Endometrial microvascular endothelial cells (primary cell): ENCODE results near the gene UBE4B. TPM values are rescaled to one million over a fixed set of nuclear protein-coding genes. Genes with fewer than 3 reads are reported as not detected.
"Not testable (repeated sequence)": the region's sequence is repeated elsewhere in the genome, so short reads cannot be mapped to it uniquely, and the experiment has no call there.

ENCODE experiments used
- in situ Hi-C: cut with HindIII; loops from 2 replicates; pipeline ENCODE4 v1.10.0; 2017; ENCODE audit warnings: low sequenced_read_pairs, low pct_unique_long_range_greater_than_20kb; ENCODE audit errors: inconsistent ontology term
- total RNA-seq: library from RNA; depleted of rRNA; stranded (reverse); fragments of >200 nt; gene quantifications from one replicate; pipeline ENCODE4 v1.2.3, GENCODE V29; 2015; ENCODE audit errors: inconsistent ontology term

UBE4B gene
- total RNA-seq, 1 donor from 2014 or later, result 40.1 TPM

DNA sequence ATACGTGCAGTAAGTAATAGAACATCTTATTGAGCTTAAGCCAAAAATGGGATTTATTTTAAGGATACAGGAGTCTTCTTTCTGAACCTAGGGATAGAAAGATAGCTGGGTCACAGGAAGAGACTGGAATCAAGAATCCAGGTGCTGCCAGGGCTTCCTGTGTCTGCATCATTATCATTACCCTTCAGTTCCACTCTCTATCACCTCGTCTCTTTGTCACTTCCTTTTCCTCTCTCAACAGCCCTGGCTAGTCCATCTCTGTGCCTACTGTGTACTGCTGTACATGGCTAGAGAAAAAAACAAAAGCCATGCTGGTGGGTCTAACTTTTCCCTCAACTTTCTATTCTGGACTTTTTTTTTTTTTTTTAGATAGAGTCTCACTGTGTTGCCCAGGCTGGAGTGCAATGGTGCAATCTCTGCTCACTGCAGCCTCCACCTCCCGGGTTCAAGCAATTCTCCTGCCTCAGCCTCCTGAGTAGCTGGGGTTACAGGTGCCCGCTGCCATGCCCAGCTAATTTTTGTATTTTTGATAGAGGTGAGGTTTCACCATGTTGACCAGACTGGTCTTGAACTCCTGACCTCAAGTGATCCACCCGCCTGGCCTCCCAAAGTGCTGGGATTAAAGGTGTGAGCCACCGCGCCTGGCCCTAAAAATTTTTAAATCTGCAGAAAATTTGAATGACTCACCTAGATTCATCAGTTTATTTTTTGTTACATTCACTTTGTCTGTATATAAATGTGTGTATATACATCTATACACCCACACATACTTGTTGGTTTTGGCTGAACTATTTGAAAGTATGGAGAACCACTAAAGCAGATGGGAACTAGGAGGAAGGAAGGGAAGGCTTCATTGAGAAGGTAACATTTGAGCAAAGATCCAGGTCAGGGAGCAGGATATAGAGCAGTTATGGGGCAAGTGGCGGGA is 31.9 kb downstream of the UBE4B start:
- in situ Hi-C loops, result no loop called here

- in situ Hi-C loops, result no loop called here
These were observed 32.6 kb downstream of the UBE4B start for GRCh38 chr1:10065344-10065685.

DNA sequence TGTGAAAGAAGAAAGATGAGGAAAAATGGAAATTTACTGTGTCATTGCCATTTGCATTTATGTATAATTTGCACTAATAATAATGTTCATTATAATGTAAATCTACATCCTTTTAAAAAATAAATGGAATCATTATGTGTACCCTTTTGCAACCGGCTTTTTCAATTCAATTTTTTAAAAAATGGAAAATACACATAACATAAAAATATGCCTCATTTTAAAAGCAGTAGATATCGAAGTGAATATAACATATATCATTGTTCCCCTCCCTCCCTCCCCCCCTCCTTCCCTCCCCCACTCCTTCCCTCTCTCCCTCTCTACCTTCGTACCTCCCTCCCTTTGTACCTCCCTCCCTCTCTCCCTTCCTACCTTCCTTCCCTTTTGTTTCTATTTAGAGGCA is 33.0 kb downstream of the UBE4B start:
- in situ Hi-C loops, result no loop called here

- in situ Hi-C loops, result no loop called here
These were observed 36.0 kb downstream of the UBE4B start for GRCh38 chr1:10068605-10069294.

GRCh38 chr1:10070206-10070605 is 37.4 kb downstream of the UBE4B start:
- in situ Hi-C loops, result no loop called here

- in situ Hi-C loops, result no loop called here
These were observed 38.9 kb downstream of the UBE4B start for GRCh38 chr1:10071640-10072039.

DNA sequence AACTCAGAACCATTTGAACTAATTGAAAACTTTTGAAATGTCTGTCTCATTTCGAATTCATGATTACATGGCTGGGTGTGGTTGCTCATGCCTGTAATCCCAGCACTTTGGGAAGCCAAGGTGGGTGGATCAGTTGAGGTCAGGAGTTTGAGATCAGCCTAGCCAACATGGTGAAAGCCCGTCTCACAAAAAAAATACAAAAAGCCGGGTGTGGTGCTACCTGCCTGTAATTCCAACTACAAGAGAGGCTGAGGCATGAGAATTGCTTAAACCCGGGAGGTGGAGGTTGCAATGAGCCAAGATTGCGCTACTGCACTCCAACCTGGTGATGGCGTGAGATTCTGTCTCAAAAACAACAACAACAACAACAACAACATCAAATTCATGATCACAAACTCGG is 40.6 kb downstream of the UBE4B start:
- in situ Hi-C loops, result not testable (repeated sequence)

GRCh38 chr1:10074059-10074851 is 41.5 kb downstream of the UBE4B start:
- in situ Hi-C loops, result no loop called here

DNA sequence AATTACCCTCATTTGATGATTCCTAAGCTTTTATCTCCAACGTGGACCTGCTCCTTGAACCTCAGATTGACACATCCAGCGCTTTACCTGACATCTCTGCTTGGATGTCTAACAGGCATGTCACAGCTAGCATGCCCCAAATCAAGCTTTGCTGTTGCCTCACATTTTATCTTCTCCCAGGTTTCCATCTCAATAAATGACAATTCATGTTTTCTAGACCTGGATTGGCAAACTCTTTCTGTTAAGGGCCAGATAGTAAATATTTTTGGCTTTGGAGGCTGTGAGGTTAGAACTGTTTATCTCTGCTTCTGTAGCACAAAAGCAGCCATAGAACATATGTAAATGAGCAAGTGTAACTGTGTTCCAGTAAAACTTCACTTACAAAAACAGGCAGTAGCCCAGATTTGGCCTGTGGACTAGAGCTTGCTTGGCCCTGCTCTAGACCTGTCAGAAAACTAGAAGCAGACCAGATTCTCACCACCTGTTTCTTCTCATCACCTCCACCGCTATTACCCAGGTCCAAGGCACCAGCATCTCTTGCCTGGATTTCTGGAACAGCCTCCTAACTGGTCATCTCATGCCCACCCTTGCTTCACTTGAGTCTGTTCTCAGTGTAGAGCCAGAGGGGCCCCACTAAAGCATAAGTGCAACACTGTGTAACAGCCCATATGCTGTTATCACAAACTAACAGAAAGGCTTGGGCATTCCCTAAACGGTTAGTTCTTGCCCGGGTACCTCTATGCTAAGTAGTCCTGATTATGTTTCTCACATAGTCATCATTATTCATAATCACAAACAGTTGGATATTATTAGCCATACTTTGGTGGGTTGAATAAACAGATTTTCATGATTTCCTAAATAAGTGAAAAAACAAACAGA is 42.3 kb downstream of the UBE4B start:
- in situ Hi-C loops, result no loop called here

GRCh38 chr1:10075732-10076131 is 43.0 kb downstream of the UBE4B start:
- in situ Hi-C loops, result no loop called here

DNA sequence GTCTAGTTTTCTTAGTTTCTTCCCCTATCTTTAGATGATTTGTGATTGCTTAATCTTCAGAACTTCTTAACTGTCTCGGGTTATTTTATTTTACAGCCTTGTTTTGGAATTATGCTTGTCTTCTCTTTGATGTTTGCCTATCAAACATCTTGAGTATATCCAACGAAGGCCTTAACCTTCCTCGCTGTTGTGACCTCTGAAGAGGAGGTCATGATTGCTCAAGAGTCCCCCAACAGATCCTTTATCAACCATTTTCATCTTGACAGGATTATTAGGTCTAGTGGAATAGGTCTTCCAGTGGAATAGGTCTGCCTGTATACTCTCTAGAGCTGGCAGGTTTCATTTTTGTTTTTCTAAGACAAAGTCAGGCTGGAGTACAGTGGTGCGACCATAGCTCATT is 45.7 kb downstream of the UBE4B start:
- in situ Hi-C loops, result no loop called here

DNA sequence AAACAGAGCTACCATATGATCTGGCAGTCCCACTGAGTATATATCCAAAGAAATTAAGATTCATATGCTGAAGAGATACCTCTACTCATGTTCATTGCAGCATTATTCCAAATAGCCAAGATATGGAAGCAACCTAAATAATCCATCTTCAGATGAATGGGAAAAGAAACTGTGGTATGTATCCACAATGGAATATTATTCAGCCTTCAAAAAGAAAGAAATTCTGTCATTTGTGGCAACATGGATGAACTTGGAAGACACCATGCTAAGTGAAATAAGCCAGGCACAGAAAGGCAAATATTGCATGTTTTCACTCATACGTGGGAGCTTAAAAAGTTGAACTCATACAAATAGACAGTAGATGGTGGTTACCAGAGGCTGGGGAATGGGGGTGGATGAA is 47.8 kb downstream of the UBE4B start:
- in situ Hi-C loops, result no loop called here

DNA sequence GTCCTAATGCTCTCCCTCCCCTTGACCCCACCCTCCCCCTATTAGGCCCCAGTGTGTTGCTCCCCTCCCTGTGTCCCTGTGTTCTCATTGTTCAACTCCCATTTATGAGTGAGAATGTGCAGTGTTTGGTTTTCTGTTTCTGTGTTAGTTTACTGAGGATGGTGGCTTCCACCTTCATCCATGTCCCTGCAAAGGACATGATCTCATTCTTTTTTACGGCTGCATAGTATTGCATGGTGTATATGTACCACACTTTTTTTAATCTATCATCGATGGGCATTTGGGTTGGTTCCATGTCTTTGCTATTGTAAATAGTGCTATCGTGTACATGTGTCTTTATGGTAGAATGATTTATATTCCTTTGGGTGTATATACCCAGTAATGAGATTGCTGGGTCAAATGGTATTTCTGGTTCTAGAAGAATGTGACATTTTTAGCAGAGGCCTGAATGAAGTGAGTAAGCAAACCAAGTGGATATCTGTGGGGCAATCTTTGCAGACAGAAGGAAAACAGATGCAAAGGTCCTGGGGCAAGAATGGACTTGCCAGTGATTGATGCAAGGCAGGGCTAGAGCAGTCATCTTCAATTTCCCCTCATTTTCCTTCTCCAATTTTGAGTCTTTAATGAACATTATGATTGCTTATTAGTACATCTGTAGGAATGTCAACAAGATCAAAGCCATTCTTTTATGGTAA is 50.2 kb downstream of the UBE4B start:
- in situ Hi-C loops, result no loop called here

DNA sequence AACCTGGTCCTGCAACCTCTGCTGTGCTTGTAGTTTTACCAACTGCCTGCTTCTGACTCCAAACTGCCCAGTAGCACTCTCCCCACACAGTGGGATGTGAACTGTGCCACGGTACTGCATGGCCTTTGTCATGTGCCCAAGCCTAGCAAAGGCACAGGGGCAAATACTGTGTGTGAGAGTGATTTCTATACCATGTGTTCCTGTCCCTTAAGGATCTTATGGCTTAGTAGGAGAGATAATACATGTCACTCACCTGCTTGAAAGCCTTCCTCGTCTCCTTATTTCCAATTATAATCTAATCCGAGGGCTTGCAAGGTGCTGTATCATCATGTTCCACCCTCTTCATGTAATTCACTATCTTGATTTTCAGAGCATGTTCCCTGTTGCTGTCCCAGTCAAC is 51.3 kb downstream of the UBE4B start:
- in situ Hi-C loops, result no loop called here

GRCh38 chr1:10085076-10085475 is 52.3 kb downstream of the UBE4B start:
- in situ Hi-C loops, result no loop called here

DNA sequence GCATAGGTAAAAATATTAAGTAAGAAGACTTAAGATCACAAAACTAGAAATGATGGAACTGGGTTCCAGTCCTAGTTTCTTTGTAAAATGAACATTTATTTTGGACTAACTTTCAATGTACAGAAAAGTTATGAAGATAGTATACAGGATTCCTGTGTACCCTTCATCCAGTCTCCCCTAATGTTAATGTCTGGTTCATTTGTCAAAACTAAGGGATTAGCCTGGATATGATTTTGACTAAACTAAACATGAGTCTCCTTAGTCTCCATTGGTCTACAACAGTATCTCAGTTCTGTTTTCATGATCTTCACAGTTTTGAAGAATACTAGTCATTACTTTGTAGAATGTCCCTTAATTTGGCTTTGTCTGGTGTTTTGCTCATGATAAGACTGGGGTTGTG is 54.5 kb downstream of the UBE4B start:
- in situ Hi-C loops, result no loop called here

DNA sequence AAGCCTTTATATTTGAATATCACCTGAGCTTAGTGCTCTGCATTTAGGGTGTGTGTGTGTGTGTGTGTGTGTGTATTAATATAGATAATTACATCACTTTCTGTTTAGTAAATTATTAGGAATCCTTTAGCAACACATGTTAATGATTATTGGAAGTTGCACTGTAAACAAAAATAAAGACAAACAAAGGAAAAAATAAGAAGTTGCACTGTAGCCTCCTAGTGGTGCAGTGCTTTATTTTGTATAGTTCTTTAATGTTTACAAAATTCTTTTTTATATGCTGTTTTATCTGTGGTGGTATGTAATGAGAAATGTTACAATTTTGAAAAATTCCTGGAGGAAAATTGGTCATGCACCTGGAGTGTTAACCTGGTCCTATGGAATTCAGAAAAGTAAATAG is 69.2 kb downstream of the UBE4B start:
- in situ Hi-C loops, result no loop called here

DNA sequence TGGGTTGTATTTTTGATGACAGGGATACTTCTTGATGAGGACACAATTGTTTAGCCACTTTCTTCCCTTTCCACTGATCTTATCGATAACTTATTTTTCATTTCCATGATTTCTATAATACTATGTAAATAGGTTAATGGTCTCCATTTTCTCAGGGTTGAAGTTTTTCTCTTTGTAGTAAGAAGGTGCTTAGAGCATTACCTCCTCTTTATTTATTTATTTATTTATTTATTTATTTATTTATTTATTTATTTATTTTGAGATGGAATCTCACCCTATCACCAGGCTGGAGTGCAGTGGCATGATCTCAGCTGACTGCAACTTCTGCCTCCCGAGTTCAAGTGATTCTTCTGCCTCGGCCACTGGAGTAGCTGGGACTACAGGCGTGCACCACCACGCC is 70.4 kb downstream of the UBE4B start:
- in situ Hi-C loops, result no loop called here
